ENCODE measurements around the gene MSH2. TPM values are rescaled to one million over a fixed set of nuclear protein-coding genes. Genes with fewer than 3 reads are reported as not detected.

MSH2 gene
- total and polyA plus RNA-seq, 11 donors = 4.4 to 19.0 (median 11.6) TPM

- H3K27ac ChIP-seq = no peak overlapping the region
- no peak for TF ChIP-seq POLR2A (IDR thresholded peaks at IDR 0.05)
- no peak for TF ChIP-seq CTCF (IDR thresholded peaks at IDR 0.05)
- H3K4me3 ChIP-seq = no peak overlapping the region
- H3K27me3 ChIP-seq = peaks cover 0 to 13% (median 3%) of the 10 kb centered on the region in 9 donors
- DNase-seq (no peak), ATAC-seq (no peak)
- H3K4me1 ChIP-seq = peaks cover 0 to 15% (median 4%) of the 10 kb centered on the region in 12 donors
- no peaks in the 10 kb centered on the region for H3K9me3 ChIP-seq
- no peaks in the 10 kb centered on the region for H3K36me3 ChIP-seq
- intact Hi-C loops (cut with DNase I) = no loop called here
- 93 to 97% (median 96%) methylated on average over 9 of the region's 9 CpGs for WGBS, 4 donors
These were observed 116.2 kb downstream of the MSH2 start for GRCh38 chr2:47519147-47519537.

- Histone ChIP-seq H3K36me3 (no peaks in the 10 kb centered on the region), H3K27ac (no peak overlapping the region), H3K4me1 (peaks cover 0 to 15% (median 4%) of the 10 kb centered on the region in 12 donors), H3K27me3 (peaks cover 0 to 13% (median 3%) of the 10 kb centered on the region in 9 donors), H3K9me3 (no peaks in the 10 kb centered on the region), H3K4me3 (no peak overlapping the region)
- intact Hi-C loops (cut with DNase I) = loop anchor here in 1 of 10 donors (10.0 kb wide), 1 partner anchor 245 kb away; no protein-coding TSS in a partner anchor
- TF ChIP-seq POLR2A (IDR thresholded peaks at IDR 0.05) (no peak), CTCF (IDR thresholded peaks at IDR 0.05) (no peak)
- no peak for DNase-seq
- ATAC-seq = no peak
- WGBS, 4 donors = 82 to 90% (median 84%) methylated on average over 8 to 9 of the region's 9 CpGs
These were observed 116.8 kb downstream of the MSH2 start for GRCh38 chr2:47519604-47520301.

- no peak for ATAC-seq
- DNase-seq = no peak
- TF ChIP-seq CTCF (IDR thresholded peaks at IDR 0.05) (no peak), POLR2A (IDR thresholded peaks at IDR 0.05) (no peak)
- Histone ChIP-seq H3K9me3 (no peaks in the 10 kb centered on the region), H3K4me3 (peak overlapping the region in 3 of 12 donors; percentile 35 to 64 (median 50)), H3K4me1 (peaks cover 0 to 15% (median 4%) of the 10 kb centered on the region in 12 donors), H3K27me3 (peaks cover 0 to 13% (median 3%) of the 10 kb centered on the region in 9 donors), H3K36me3 (no peaks in the 10 kb centered on the region), H3K27ac (no peak overlapping the region)
- intact Hi-C loops (cut with DNase I) = loop anchor here in 1 of 10 donors (10.0 kb wide), 1 partner anchor 245 kb away; no protein-coding TSS in a partner anchor
- WGBS, 4 donors = 47 to 70% (median 55%) methylated on average over 7 to 8 of the region's 8 CpGs
These were observed 117.3 kb downstream of the MSH2 start for GRCh38 chr2:47520302-47520630.

- Histone ChIP-seq H3K4me3 (peak overlapping the region; percentile 7 to 64 (median 44)), H3K36me3 (no peaks in the 10 kb centered on the region), H3K4me1 (peaks cover 0 to 15% (median 4%) of the 10 kb centered on the region in 12 donors), H3K27me3 (peaks cover 0 to 13% (median 3%) of the 10 kb centered on the region in 9 donors), H3K27ac (peak overlapping the region in 1 of 12 donors; percentile 67), H3K9me3 (no peaks in the 10 kb centered on the region)
- peak; percentile 24 to 75 (median 51) for DNase-seq
- peak; percentile 47 to 81 (median 72) for ATAC-seq
- peak in 4 of 12 donors; percentile 22 to 42 (median 30) for TF ChIP-seq CTCF (IDR thresholded peaks at IDR 0.05)
- TF ChIP-seq POLR2A (IDR thresholded peaks at IDR 0.05) = no peak
- intact Hi-C loops (cut with DNase I) = loop anchor here in 1 of 10 donors (10.0 kb wide), 1 partner anchor 244 kb away; no protein-coding TSS in a partner anchor
- WGBS, 4 donors = 2 to 4% (median 4%) methylated on average over 29 to 97 of the region's 97 CpGs
These were observed 118.1 kb downstream of the MSH2 start for GRCh38 chr2:47520825-47521665.
